A549 (cell line): Measurements from ENCODE around the gene PM20D2. TPM values are rescaled to one million over a fixed set of nuclear protein-coding genes. Genes with fewer than 3 reads are reported as not detected.

Experiments used
- ATAC-seq, 2 experiments: fragments of 200-7000 bp in 1 of 2; fragments of >200 bp in 1 of 2; cut with Nextera tagmentation in 1 of 2; cut with Tn5 transposase in 1 of 2; 3 replicates each; pipeline versions ENCODE4 v1.8.0 to v1.9.1; 2018 to 2020; ENCODE audit warnings: mild to moderate bottlenecking in 1 of 2, moderate library complexity in 1 of 2
- CTCF ChIA-PET: fragments of 300-600 bp; sonication (Branson Sonifier 250); formaldehyde crosslinking; extraction: SDS; loops from one replicate; lab custom pipeline; 2021; ENCODE audit warnings: antibody characterized with exemption, inconsistent platforms; lab: Yijun Ruan, JAX
- POLR2A ChIA-PET: fragments of 350-600 bp; formaldehyde crosslinking; extraction: SDS; loops from one replicate; lab custom pipeline; 2021; ENCODE audit warnings: antibody characterized with exemption, inconsistent platforms; lab: Yijun Ruan, JAX
- DNase-seq, 2 experiments: peaks; one replicate each; pipeline versions ENCODE4 v3.0.0 to v3.0.0-alpha.2; 2011 to 2016; ENCODE audit warnings: low read depth in 1 of 2, low spot score in 1 of 2
- FAIRE-seq: peaks from 2 replicates; lab custom pipeline; 2011; peaks lifted over from hg19 to GRCh38; lab: Jason Lieb, UNC
- H3K27ac ChIP-seq, 2 experiments: fragments of >200 bp; sonication (Bioruptor Twin); formaldehyde crosslinking; 3 replicates each; pipeline ENCODE4 v1.5.1; 2016 to 2017
- H3K4me1 ChIP-seq: fragments of >200 bp; sonication (Bioruptor Twin); formaldehyde crosslinking; 3 replicates; pipeline ENCODE4 v1.6.1; 2016
- H3K4me2 ChIP-seq: fragments of >200 bp; sonication (Bioruptor Twin); formaldehyde crosslinking; 3 replicates; pipeline ENCODE4 v1.6.1; 2016
- H3K4me3 ChIP-seq: fragments of >200 bp; sonication (Bioruptor Twin); formaldehyde crosslinking; 3 replicates; pipeline ENCODE4 v1.5.1; 2016
- H3K9me3 ChIP-seq: fragments of >200 bp; sonication (Bioruptor Twin); formaldehyde crosslinking; 3 replicates; pipeline ENCODE4 v1.6.1; 2016
- CBX2 ChIP-seq: fragments of 200-600 bp; sonication (generic); IDR thresholded peaks from 2 replicates; pipeline ENCODE4 v1.6.1; 2016; ENCODE audit warnings: low read depth, mild to moderate bottlenecking, borderline replicate concordance
- CBX8 ChIP-seq: fragments of 200-600 bp; sonication (generic); IDR thresholded peaks from 2 replicates; pipeline ENCODE4 v1.6.1; 2016
- CHD4 ChIP-seq: fragments of 200-600 bp; sonication (generic); IDR thresholded peaks from 2 replicates; pipeline ENCODE4 v1.6.1; 2016; ENCODE audit warnings: antibody characterized with exemption, mild to moderate bottlenecking, borderline replicate concordance
- EP300 ChIP-seq, 2 experiments: fragments of >200 bp; sonication (Bioruptor Twin); formaldehyde crosslinking; IDR thresholded peaks; 2 replicates in 1 of 2; 3 replicates in 1 of 2; pipeline ENCODE4 v1.6.1; 2016 to 2017
- HEYL ChIP-seq: fragments of 250-450 bp; sonication (Bioruptor Pico); IDR thresholded peaks from 2 replicates; pipeline ENCODE4 v1.8.0; 2021; ENCODE audit warnings: mild to moderate bottlenecking, moderate library complexity
- HOXB5 ChIP-seq: fragments of 250-450 bp; sonication (Bioruptor Pico); IDR thresholded peaks from 2 replicates; pipeline ENCODE4 v1.5.0; 2020; ENCODE audit warnings: mild to moderate bottlenecking, moderate library complexity
- JUNB ChIP-seq: fragments of >200 bp; sonication (Bioruptor Twin); formaldehyde crosslinking; IDR thresholded peaks from 2 replicates; pipeline ENCODE4 v1.6.1; 2016
- MAZ ChIP-seq: fragments of 150-350 bp; IDR thresholded peaks from 2 replicates; pipeline ENCODE4 v1.6.1; 2014; ENCODE audit warnings: antibody characterized with exemption, low read depth, low read length, borderline replicate concordance
- MYC ChIP-seq: IDR thresholded peaks from 2 replicates; pipeline ENCODE4 v1.6.1; 2012; ENCODE audit warnings: mild to moderate bottlenecking, inconsistent platforms, low read length, improper control_type of control experiment, borderline replicate concordance
- NPAS2 ChIP-seq: fragments of 250-450 bp; sonication (Bioruptor Pico); IDR thresholded peaks from 2 replicates; pipeline ENCODE4 v1.8.0; 2022; ENCODE audit warnings: mild to moderate bottlenecking, moderate library complexity, borderline replicate concordance
- RARB ChIP-seq: fragments of 250-450 bp; sonication (Bioruptor Pico); IDR thresholded peaks from 2 replicates; pipeline ENCODE4 v1.8.0; 2021; ENCODE audit warnings: mild to moderate bottlenecking, moderate library complexity
- RCOR1 ChIP-seq: fragments of 150-350 bp; IDR thresholded peaks from 2 replicates; pipeline ENCODE4 v1.6.1; 2014; ENCODE audit warnings: antibody characterized with exemption, low read length, low read depth
- RFX5 ChIP-seq: fragments of 450-650 bp; IDR thresholded peaks from 2 replicates; pipeline ENCODE4 v1.7.1; 2014; ENCODE audit warnings: antibody characterized with exemption, mild to moderate bottlenecking, moderate library complexity
- ZC3H11A ChIP-seq: fragments of 450-650 bp; IDR thresholded peaks from 2 replicates; pipeline ENCODE4 v1.6.1; 2014; ENCODE audit warnings: antibody characterized with exemption, mild to moderate bottlenecking
- ZFP36 ChIP-seq: fragments of 450-650 bp; IDR thresholded peaks from 2 replicates; pipeline ENCODE4 v1.6.1; 2014; ENCODE audit warnings: borderline replicate concordance; ENCODE audit not compliant: partially characterized antibody
- ZNF302 ChIP-seq: fragments of 250-450 bp; sonication (Bioruptor Pico); IDR thresholded peaks from 2 replicates; pipeline ENCODE4 v1.9.0; 2021; ENCODE audit warnings: inconsistent platforms, mild to moderate bottlenecking, moderate library complexity
- WGBS: methylation state at CpG from one replicate; pipeline ENCODE4 v1.1.6; 2017; ENCODE audit errors: missing lambda C conversion rate; 5-methylcytosine and 5-hydroxymethylcytosine counted together
- polyA plus RNA-seq, 4 experiments: library from polyadenylated mRNA; depleted of rRNA in 3 of 4; stranded (reverse); fragments of >200 nt; fragmentation: RNase III in 1 of 4; extraction: RNeasy Plus Mini Kit Qiagen cat#74134 plus additional on column Dnase treatment in 1 of 4; gene quantifications; 2 replicates in 3 of 4; 3 replicates in 1 of 4; pipeline ENCODE4 v1.2.3, GENCODE V29; 2011 to 2017
- TF ChIP-seq, protein P1 (sequence below): fragments of 200-600 bp; sonication (generic); IDR thresholded peaks from 2 replicates; pipeline ENCODE4 v1.6.1; 2016; ENCODE audit warnings: antibody characterized with exemption, mild to moderate bottlenecking, moderate library complexity
- TF ChIP-seq, protein P2 (sequence below): IDR thresholded peaks from 2 replicates; pipeline ENCODE4 v1.6.1; 2012
- TF ChIP-seq, protein P3 (sequence below): IDR thresholded peaks from 2 replicates; pipeline ENCODE4 v1.6.1; 2012
- TF ChIP-seq, protein P4 (sequence below): fragments of >200 bp; sonication (Bioruptor Twin); formaldehyde crosslinking; IDR thresholded peaks from 3 replicates; pipeline ENCODE4 v1.6.1; 2016
- TF ChIP-seq, protein P5 (sequence below): fragments of 250-450 bp; sonication (Bioruptor Pico); IDR thresholded peaks from 2 replicates; pipeline ENCODE4 v1.5.0; 2021; ENCODE audit warnings: mild to moderate bottlenecking, moderate library complexity, borderline replicate concordance
- TF ChIP-seq, protein P6 (sequence below): IDR thresholded peaks from 2 replicates; pipeline ENCODE4 v1.6.1; 2012; ENCODE audit warnings: low read depth, borderline replicate concordance

The PM20D2 gene
- polyA plus RNA-seq, 2 of the 4 experiments (the other 2 are of a cell fraction) = 14.7 to 25.4 TPM

DNA sequence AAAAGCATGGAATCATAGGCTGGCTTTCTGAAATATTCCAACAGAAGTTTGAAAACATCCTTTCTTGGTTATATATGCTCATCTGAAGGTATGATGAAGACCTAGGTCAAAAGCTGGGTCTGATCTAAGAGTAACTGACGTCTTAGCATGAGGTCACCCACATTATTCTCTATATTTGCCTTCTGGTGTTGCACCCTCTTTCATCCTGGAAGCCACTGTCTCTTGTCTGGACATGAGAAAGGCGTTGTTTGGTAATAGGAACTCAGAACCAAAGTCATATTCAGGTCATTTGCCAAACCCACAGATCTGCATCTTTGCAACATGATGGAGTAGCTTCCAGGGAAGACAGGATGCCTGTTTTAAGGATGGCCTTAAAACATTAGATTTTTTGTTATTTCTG is 53.7 kb downstream of the PM20D2 start:
- ChIA-PET POLR2A (no interaction called here), CTCF (no interaction called here)
- FAIRE-seq = no peak
- WGBS = 7% methylated on average over 2 of the region's 2 CpGs
- no peak for DNase-seq
- ATAC-seq = no peak
- H3K4me1 ChIP-seq = no peaks in the 10 kb centered on the region
- peaks cover 8% of the 10 kb centered on the region; the same call in 2 of the 3 replicates for H3K9me3 ChIP-seq
- no peak for TF ChIP-seq HEYL (CRISPR knock-in tag)
- TF ChIP-seq RFX5 = no peak
- TF ChIP-seq CBX2 = no peak
- H3K4me3 ChIP-seq = no peak overlapping the region
- no peak overlapping the region for H3K4me2 ChIP-seq
- H3K27ac ChIP-seq = no peak overlapping the region

DNA sequence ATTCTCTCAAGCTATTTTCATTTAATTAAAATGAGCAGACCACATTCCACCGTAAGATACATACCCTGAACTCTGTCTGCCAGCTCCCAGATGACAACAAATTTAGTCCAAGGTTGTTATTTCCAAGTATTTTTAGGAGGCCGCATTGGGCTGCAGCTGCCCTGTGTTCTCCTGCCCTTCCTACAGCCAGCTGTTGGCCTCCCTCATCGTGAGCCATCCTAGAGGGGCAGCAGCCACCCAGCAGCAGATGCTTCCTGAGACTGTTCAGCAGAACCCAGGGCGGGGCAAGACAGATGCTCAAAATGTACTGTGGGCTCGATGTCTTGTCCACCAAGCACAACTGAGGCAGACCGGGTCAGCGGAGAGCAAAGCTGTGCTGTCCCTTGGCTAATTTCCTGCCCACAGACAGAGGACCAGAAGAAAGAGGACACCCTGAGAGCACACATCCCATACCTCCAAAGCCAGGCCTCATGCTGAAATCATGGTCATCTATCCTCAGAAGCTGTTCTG is 54.9 kb downstream of the PM20D2 start:
- ChIA-PET POLR2A (no interaction called here), CTCF (interaction anchor here (0.6 kb wide), 2 partner anchors 30 to 68 kb away, joined by 3 to 7 read pairs; no protein-coding TSS in a partner anchor)
- no peak for TF ChIP-seq JUNB
- no peak for TF ChIP-seq ZC3H11A
- TF ChIP-seq RCOR1 = no peak
- no peak for TF ChIP-seq EP300 (IDR thresholded peaks at IDR 0.05)
- TF ChIP-seq, protein P1, sequence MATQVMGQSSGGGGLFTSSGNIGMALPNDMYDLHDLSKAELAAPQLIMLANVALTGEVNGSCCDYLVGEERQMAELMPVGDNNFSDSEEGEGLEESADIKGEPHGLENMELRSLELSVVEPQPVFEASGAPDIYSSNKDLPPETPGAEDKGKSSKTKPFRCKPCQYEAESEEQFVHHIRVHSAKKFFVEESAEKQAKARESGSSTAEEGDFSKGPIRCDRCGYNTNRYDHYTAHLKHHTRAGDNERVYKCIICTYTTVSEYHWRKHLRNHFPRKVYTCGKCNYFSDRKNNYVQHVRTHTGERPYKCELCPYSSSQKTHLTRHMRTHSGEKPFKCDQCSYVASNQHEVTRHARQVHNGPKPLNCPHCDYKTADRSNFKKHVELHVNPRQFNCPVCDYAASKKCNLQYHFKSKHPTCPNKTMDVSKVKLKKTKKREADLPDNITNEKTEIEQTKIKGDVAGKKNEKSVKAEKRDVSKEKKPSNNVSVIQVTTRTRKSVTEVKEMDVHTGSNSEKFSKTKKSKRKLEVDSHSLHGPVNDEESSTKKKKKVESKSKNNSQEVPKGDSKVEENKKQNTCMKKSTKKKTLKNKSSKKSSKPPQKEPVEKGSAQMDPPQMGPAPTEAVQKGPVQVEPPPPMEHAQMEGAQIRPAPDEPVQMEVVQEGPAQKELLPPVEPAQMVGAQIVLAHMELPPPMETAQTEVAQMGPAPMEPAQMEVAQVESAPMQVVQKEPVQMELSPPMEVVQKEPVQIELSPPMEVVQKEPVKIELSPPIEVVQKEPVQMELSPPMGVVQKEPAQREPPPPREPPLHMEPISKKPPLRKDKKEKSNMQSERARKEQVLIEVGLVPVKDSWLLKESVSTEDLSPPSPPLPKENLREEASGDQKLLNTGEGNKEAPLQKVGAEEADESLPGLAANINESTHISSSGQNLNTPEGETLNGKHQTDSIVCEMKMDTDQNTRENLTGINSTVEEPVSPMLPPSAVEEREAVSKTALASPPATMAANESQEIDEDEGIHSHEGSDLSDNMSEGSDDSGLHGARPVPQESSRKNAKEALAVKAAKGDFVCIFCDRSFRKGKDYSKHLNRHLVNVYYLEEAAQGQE = no peak
- TF ChIP-seq HEYL (CRISPR knock-in tag) = no peak
- TF ChIP-seq MYC = no peak
- TF ChIP-seq CBX8 = no peak
- no peak for TF ChIP-seq CHD4
- WGBS = 70% methylated on average over 6 of the region's 7 CpGs
- DNase-seq (no peak), FAIRE-seq (no peak), ATAC-seq (no peak)
- no peaks in the 10 kb centered on the region for H3K4me1 ChIP-seq
- H3K27ac ChIP-seq = no peak overlapping the region
- no peaks in the 10 kb centered on the region for H3K9me3 ChIP-seq
- H3K4me3 ChIP-seq = no peak overlapping the region
- H3K4me2 ChIP-seq = no peak overlapping the region

DNA sequence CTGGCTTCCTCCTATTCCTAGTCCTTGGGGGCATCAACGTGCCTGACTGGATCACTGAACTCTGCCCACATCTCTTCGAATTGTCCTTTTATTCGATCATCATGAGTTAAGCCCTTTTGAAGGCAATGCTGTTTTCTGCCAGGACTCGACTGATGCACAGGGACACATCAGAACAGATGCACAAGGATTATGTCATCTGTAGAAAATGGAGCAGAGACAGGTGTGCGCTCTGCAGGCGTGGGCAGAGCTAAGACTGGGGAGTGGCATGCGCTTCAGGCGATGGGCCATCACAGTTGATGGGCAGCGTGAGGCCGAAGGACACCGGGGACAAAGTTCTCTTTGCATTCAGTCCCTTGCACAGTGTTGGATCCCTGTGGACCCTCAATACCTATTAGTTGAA is 58.2 kb downstream of the PM20D2 start:
- FAIRE-seq = no peak

DNA sequence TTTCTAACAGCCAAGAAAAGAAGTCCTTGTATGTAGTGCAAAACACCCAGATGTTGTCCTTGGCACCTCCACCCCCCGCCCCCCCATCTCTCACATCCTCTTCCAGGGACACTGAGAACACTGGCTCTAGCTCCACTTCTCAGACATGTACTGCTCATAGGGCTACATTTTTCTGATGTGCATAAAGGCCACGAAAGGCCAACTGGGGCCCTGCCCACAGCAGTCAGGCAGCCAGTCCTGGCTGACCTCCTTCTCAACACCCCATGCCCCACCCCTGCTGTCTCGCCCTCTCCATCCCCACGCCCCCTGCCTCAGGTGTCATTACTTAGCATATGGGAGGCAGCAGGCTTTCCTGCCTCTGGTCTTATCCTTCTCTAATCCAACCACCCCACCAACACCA is 60.0 kb downstream of the PM20D2 start:
- H3K27ac ChIP-seq = no peak overlapping the region
- no peak for ATAC-seq
- no peak for TF ChIP-seq ZNF302 (CRISPR knock-in tag)
- TF ChIP-seq RARB (CRISPR knock-in tag) = no peak
- TF ChIP-seq, protein P2, sequence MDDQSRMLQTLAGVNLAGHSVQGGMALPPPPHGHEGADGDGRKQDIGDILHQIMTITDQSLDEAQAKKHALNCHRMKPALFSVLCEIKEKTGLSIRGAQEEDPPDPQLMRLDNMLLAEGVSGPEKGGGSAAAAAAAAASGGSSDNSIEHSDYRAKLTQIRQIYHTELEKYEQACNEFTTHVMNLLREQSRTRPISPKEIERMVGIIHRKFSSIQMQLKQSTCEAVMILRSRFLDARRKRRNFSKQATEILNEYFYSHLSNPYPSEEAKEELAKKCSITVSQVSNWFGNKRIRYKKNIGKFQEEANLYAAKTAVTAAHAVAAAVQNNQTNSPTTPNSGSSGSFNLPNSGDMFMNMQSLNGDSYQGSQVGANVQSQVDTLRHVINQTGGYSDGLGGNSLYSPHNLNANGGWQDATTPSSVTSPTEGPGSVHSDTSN = no peak
- TF ChIP-seq, protein P3, sequence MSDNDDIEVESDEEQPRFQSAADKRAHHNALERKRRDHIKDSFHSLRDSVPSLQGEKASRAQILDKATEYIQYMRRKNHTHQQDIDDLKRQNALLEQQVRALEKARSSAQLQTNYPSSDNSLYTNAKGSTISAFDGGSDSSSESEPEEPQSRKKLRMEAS = no peak
- TF ChIP-seq, protein P4, sequence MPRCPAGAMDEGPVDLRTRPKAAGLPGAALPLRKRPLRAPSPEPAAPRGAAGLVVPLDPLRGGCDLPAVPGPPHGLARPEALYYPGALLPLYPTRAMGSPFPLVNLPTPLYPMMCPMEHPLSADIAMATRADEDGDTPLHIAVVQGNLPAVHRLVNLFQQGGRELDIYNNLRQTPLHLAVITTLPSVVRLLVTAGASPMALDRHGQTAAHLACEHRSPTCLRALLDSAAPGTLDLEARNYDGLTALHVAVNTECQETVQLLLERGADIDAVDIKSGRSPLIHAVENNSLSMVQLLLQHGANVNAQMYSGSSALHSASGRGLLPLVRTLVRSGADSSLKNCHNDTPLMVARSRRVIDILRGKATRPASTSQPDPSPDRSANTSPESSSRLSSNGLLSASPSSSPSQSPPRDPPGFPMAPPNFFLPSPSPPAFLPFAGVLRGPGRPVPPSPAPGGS = no peak
- TF ChIP-seq RCOR1 = no peak
- TF ChIP-seq, protein P5, sequence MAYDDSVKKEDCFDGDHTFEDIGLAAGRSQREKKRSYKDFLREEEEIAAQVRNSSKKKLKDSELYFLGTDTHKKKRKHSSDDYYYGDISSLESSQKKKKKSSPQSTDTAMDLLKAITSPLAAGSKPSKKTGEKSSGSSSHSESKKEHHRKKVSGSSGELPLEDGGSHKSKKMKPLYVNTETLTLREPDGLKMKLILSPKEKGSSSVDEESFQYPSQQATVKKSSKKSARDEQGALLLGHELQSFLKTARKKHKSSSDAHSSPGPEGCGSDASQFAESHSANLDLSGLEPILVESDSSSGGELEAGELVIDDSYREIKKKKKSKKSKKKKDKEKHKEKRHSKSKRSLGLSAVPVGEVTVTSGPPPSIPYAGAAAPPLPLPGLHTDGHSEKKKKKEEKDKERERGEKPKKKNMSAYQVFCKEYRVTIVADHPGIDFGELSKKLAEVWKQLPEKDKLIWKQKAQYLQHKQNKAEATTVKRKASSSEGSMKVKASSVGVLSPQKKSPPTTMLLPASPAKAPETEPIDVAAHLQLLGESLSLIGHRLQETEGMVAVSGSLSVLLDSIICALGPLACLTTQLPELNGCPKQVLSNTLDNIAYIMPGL (CRISPR knock-in tag) = no peak
- TF ChIP-seq HOXB5 = no peak
- TF ChIP-seq, protein P6, sequence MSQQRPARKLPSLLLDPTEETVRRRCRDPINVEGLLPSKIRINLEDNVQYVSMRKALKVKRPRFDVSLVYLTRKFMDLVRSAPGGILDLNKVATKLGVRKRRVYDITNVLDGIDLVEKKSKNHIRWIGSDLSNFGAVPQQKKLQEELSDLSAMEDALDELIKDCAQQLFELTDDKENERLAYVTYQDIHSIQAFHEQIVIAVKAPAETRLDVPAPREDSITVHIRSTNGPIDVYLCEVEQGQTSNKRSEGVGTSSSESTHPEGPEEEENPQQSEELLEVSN = no peak

More for the DNA sequence above, 58.2 kb downstream of the PM20D2 start:
- ATAC-seq (no peak), DNase-seq (no peak)
- POLR2A ChIA-PET = no interaction called here
- H3K4me1 ChIP-seq = no peaks in the 10 kb centered on the region
- H3K4me2 ChIP-seq = no peak overlapping the region
- H3K4me3 ChIP-seq = no peak overlapping the region
- 72% methylated on average over 11 of the region's 11 CpGs for WGBS
- no peak overlapping the region for H3K27ac ChIP-seq
- H3K9me3 ChIP-seq = no peaks in the 10 kb centered on the region
- TF ChIP-seq ZFP36 (no peak), MAZ (no peak), ZNF302 (CRISPR knock-in tag) (no peak), NPAS2 (CRISPR knock-in tag) (no peak)
- CTCF ChIA-PET = no interaction called here

More for the DNA sequence above, 60.0 kb downstream of the PM20D2 start:
- DNase-seq = no peak
- ChIA-PET POLR2A (no interaction called here), CTCF (interaction anchor here (2.2 kb wide), 1 partner anchor 25 kb away, joined by 5 read pairs; no protein-coding TSS in a partner anchor)
- no peak overlapping the region for H3K4me2 ChIP-seq
- H3K4me3 ChIP-seq = no peak overlapping the region
- no peaks in the 10 kb centered on the region for H3K9me3 ChIP-seq
- no peaks in the 10 kb centered on the region for H3K4me1 ChIP-seq
- FAIRE-seq = no peak
- WGBS = 22% methylated on average over 4 of the region's 4 CpGs
